Neural progenitor cell (in vitro differentiated cells): ENCODE measurements around the gene GALNT7. TPM values are rescaled to one million over a fixed set of nuclear protein-coding genes. Genes with fewer than 3 reads are reported as not detected.

Experiments
- DNase-seq: peaks from one replicate; pipeline ENCODE4 v3.0.0-alpha.2; 2016; ENCODE audit warnings: low spot score
- H2AFZ ChIP-seq: fragments of 200-600 bp; sonication (generic); replicated peaks from 2 replicates; pipeline ENCODE4 v1.6.1; 2016; ENCODE audit warnings: antibody characterized with exemption
- H3F3A ChIP-seq: fragments of 200-600 bp; sonication (generic); 2 replicates; pipeline ENCODE4 v1.6.1; 2016; ENCODE audit warnings: antibody characterized with exemption, low read depth
- H3K27ac ChIP-seq: fragments of 200-600 bp; sonication (generic); 2 replicates; pipeline ENCODE4 v1.5.1; 2016; ENCODE audit warnings: mild to moderate bottlenecking
- H3K27me3 ChIP-seq: fragments of 200-600 bp; sonication (generic); 2 replicates; pipeline ENCODE4 v1.6.1; 2016; ENCODE audit warnings: mild to moderate bottlenecking, moderate library complexity
- H3K36me3 ChIP-seq: fragments of 200-600 bp; sonication (generic); 2 replicates; pipeline ENCODE4 v1.5.1; 2016
- H3K4me1 ChIP-seq: fragments of 200-600 bp; sonication (generic); 2 replicates; pipeline ENCODE4 v1.6.1; 2016; ENCODE audit warnings: mixed run types
- H3K4me2 ChIP-seq: fragments of 200-600 bp; sonication (generic); 2 replicates; pipeline ENCODE4 v1.6.1; 2016
- H3K4me3 ChIP-seq: fragments of 200-600 bp; sonication (generic); 2 replicates; pipeline ENCODE4 v1.5.1; 2016
- H3K79me2 ChIP-seq: fragments of 200-600 bp; sonication (generic); 2 replicates; pipeline ENCODE4 v1.6.1; 2016; ENCODE audit warnings: low read depth
- H3K9ac ChIP-seq: fragments of 200-600 bp; sonication (generic); 2 replicates; pipeline ENCODE4 v1.6.1; 2016
- H3K9me3 ChIP-seq: fragments of 200-600 bp; sonication (generic); 2 replicates; pipeline ENCODE4 v1.5.1; 2016; ENCODE audit warnings: low read depth
- H4K20me1 ChIP-seq: fragments of 200-600 bp; sonication (generic); 2 replicates; pipeline ENCODE4 v1.6.1; 2016; ENCODE audit warnings: low read depth
- H3K27ac Mint-ChIP-seq: 3 replicates; pipeline ENCODE4 v1.8.0; 2021; ENCODE audit warnings: mixed read lengths
- H3K27me3 Mint-ChIP-seq: 2 replicates; pipeline ENCODE4 v1.8.0; 2022; ENCODE audit warnings: low read depth, mild to moderate bottlenecking, inconsistent platforms, moderate library complexity, mixed read lengths; ENCODE audit not compliant: insufficient read depth
- H3K36me3 Mint-ChIP-seq: 3 replicates; pipeline ENCODE4 v1.8.0; 2021; ENCODE audit warnings: mixed read lengths
- H3K4me1 Mint-ChIP-seq: 3 replicates; pipeline ENCODE4 v1.8.0; 2021; ENCODE audit warnings: mixed read lengths
- H3K4me3 Mint-ChIP-seq: 3 replicates; pipeline ENCODE4 v1.8.0; 2021; ENCODE audit warnings: mild to moderate bottlenecking, moderate library complexity, mixed read lengths
- H3K9me3 Mint-ChIP-seq: 3 replicates; pipeline ENCODE4 v1.8.0; 2020; ENCODE audit warnings: mixed read lengths
- CTCF ChIP-seq: fragments of 200-600 bp; sonication (generic); IDR thresholded peaks from 2 replicates; pipeline ENCODE4 v1.5.1; 2017; ENCODE audit warnings: antibody characterized with exemption, mild to moderate bottlenecking
- EZH2 ChIP-seq: fragments of 200-600 bp; sonication (generic); IDR thresholded peaks from 2 replicates; pipeline ENCODE4 v1.6.1; 2017; ENCODE audit warnings: antibody characterized with exemption, mild to moderate bottlenecking, moderate library complexity
- EZH2phosphoT487 ChIP-seq: fragments of 200-600 bp; sonication (generic); IDR thresholded peaks from 2 replicates; pipeline ENCODE4 v1.6.1; 2017; ENCODE audit warnings: antibody characterized with exemption
- total RNA-seq: library from RNA; depleted of rRNA; stranded (reverse); fragments of >200 nt; gene quantifications from 2 replicates; pipeline ENCODE4 v1.2.3, GENCODE V29; 2015; ENCODE audit warnings: low replicate concordance

Gene GALNT7
- total RNA-seq, 1 donor from 2014 or later: 62.3 TPM

DNA sequence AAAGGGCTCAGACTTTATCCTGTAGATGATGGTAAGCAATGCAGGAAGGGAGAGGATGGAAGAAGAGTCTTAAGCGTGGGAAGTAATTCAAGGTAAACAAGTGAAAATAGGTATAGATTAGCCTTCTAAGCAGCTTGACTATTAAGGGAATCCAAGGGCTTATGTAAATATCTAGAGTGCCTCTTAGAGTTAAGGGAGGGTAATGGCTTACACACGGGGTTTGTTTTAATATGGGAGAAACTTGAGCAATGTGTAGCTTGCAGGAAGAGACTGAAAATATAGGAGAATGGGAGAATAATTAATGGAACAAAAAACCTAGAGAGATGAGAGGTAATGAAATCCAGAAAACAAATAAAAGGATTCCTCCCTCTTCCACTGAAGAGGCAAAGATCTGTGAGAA lies 189.3 kb downstream of the GALNT7 start:
- no peak overlapping the region for H2AFZ ChIP-seq
- no peak overlapping the region for H3K4me2 ChIP-seq
- H3K4me3 Mint-ChIP-seq: no peak overlapping the region
- H3K9ac ChIP-seq: no peak overlapping the region
- no peaks in the 10 kb centered on the region for H3K27me3 Mint-ChIP-seq
- H3K36me3 Mint-ChIP-seq: peaks cover 5% of the 10 kb centered on the region
- no peaks in the 10 kb centered on the region for H3K9me3 Mint-ChIP-seq
- H3K36me3 ChIP-seq: no peaks in the 10 kb centered on the region
- no peaks in the 10 kb centered on the region for H3K4me1 ChIP-seq
- no peak for DNase-seq
- H3K79me2 ChIP-seq: no peaks in the 10 kb centered on the region
- H3K27ac Mint-ChIP-seq: no peak overlapping the region
- no peaks in the 10 kb centered on the region for H3K4me1 Mint-ChIP-seq
- no peaks in the 10 kb centered on the region for H3F3A ChIP-seq
- H4K20me1 ChIP-seq: no peaks in the 10 kb centered on the region
- H3K9me3 ChIP-seq: no peaks in the 10 kb centered on the region
- no peak overlapping the region for H3K27ac ChIP-seq
- H3K27me3 ChIP-seq: no peaks in the 10 kb centered on the region
- TF ChIP-seq EZH2phosphoT487 (no peak), EZH2 (no peak), CTCF (no peak)
- H3K4me3 ChIP-seq: no peak overlapping the region

GRCh38 chr4:173360587-173361221 lies 192.1 kb downstream of the GALNT7 start:
- Histone ChIP-seq H3K79me2 (no peaks in the 10 kb centered on the region), H4K20me1 (no peaks in the 10 kb centered on the region), H3K27me3 (no peaks in the 10 kb centered on the region), H2AFZ (peak overlapping the region; percentile 50), H3K4me3 (no peak overlapping the region), H3K36me3 (no peaks in the 10 kb centered on the region), H3K4me1 (no peaks in the 10 kb centered on the region), H3K9ac (no peak overlapping the region), H3F3A (no peaks in the 10 kb centered on the region), H3K4me2 (no peak overlapping the region), H3K27ac (no peak overlapping the region), H3K9me3 (no peaks in the 10 kb centered on the region)
- Mint-ChIP-seq H3K36me3 (peaks cover 7% of the 10 kb centered on the region), H3K4me1 (no peaks in the 10 kb centered on the region), H3K9me3 (no peaks in the 10 kb centered on the region), H3K27ac (no peak overlapping the region), H3K4me3 (no peak overlapping the region), H3K27me3 (no peaks in the 10 kb centered on the region)
- DNase-seq: peak; percentile 17
- TF ChIP-seq CTCF (peak; percentile 49), EZH2phosphoT487 (no peak)

GRCh38 chr4:173362666-173363065 lies 194.1 kb downstream of the GALNT7 start:
- no peak overlapping the region for H3K27ac ChIP-seq
- Mint-ChIP-seq H3K36me3 (peaks cover 7% of the 10 kb centered on the region), H3K27me3 (no peaks in the 10 kb centered on the region), H3K9me3 (no peaks in the 10 kb centered on the region), H3K27ac (no peak overlapping the region), H3K4me3 (no peak overlapping the region), H3K4me1 (peaks cover 9% of the 10 kb centered on the region)
- H4K20me1 ChIP-seq: no peaks in the 10 kb centered on the region
- no peaks in the 10 kb centered on the region for H3K36me3 ChIP-seq
- no peak for TF ChIP-seq CTCF
- no peak overlapping the region for H3K9ac ChIP-seq
- no peak for DNase-seq
- no peaks in the 10 kb centered on the region for H3K9me3 ChIP-seq
- no peak overlapping the region for H2AFZ ChIP-seq
- H3K27me3 ChIP-seq: no peaks in the 10 kb centered on the region
- H3K4me1 ChIP-seq: peaks cover 4% of the 10 kb centered on the region
- H3K4me2 ChIP-seq: no peak overlapping the region
- no peak overlapping the region for H3K4me3 ChIP-seq
- peaks cover 4% of the 10 kb centered on the region for H3F3A ChIP-seq
- no peaks in the 10 kb centered on the region for H3K79me2 ChIP-seq
